DOHH2 (cell line): Measurements from ENCODE around the gene ROBO1.

Experiments
- H3F3A ChIP-seq: fragments of 200-600 bp; sonication (generic), shearing (Covaris generic); 2 replicates; pipeline ENCODE4 v1.6.0; 2016; ENCODE audit warnings: antibody characterized with exemption, mild to moderate bottlenecking; ENCODE audit not compliant: control insufficient read depth, insufficient read depth
- H3K27ac ChIP-seq: fragments of 200-600 bp; sonication (generic); 2 replicates; pipeline ENCODE4 v1.5.1; 2014; ENCODE audit warnings: low read depth, mild to moderate bottlenecking, low read length, moderate library complexity
- H3K27me3 ChIP-seq: fragments of 200-600 bp; sonication (generic); 2 replicates; pipeline ENCODE4 v1.6.1; 2014; ENCODE audit warnings: mild to moderate bottlenecking, low read length, mixed read lengths; ENCODE audit not compliant: control insufficient read depth
- H3K36me3 ChIP-seq: fragments of 200-600 bp; sonication (generic); 2 replicates; pipeline ENCODE4 v1.6.1; 2014; ENCODE audit warnings: mild to moderate bottlenecking, low read length, moderate library complexity, mixed read lengths; ENCODE audit not compliant: control insufficient read depth
- H3K4me1 ChIP-seq: fragments of 200-600 bp; sonication (generic); 2 replicates; pipeline ENCODE4 v1.6.1; 2014; ENCODE audit warnings: mild to moderate bottlenecking, low read length, mixed read lengths; ENCODE audit not compliant: control insufficient read depth
- H3K4me2 ChIP-seq: fragments of 200-600 bp; sonication (generic); 2 replicates; pipeline ENCODE4 v1.6.0; 2014; ENCODE audit warnings: mild to moderate bottlenecking, low read length, moderate library complexity
- H3K4me3 ChIP-seq: fragments of 200-600 bp; sonication (generic); 2 replicates; pipeline ENCODE4 v1.5.1; 2014; ENCODE audit warnings: mild to moderate bottlenecking, low read length, mixed read lengths
- H3K79me2 ChIP-seq: fragments of 200-600 bp; sonication (generic); 2 replicates; pipeline ENCODE4 v1.6.1; 2014; ENCODE audit warnings: mild to moderate bottlenecking, low read length, mixed read lengths; ENCODE audit not compliant: control insufficient read depth
- H3K9me2 ChIP-seq: fragments of 200-600 bp; sonication (generic); replicated peaks from 2 replicates; pipeline ENCODE4 v1.6.1; 2014; ENCODE audit warnings: mild to moderate bottlenecking, low read length, mixed read lengths; ENCODE audit not compliant: control insufficient read depth
- H3K9me3 ChIP-seq: fragments of 200-600 bp; sonication (generic); 2 replicates; pipeline ENCODE4 v1.6.1; 2014; ENCODE audit warnings: antibody characterized with exemption, low read length, mixed read lengths; ENCODE audit not compliant: control insufficient read depth, insufficient read depth
- H4K20me1 ChIP-seq: fragments of 200-600 bp; sonication (generic); 2 replicates; pipeline ENCODE4 v1.6.0; 2014; ENCODE audit warnings: low read depth, mild to moderate bottlenecking, antibody characterized with exemption, low read length, moderate library complexity; ENCODE audit not compliant: control insufficient read depth, insufficient read depth
- CTCF ChIP-seq: fragments of 200-600 bp; sonication (generic); IDR thresholded peaks from one replicate; pipeline ENCODE4 v1.5.1; 2014; ENCODE audit warnings: antibody characterized with exemption, mild to moderate bottlenecking, low read depth, low read length; ENCODE audit not compliant: poor library complexity, severe bottlenecking
- EZH2phosphoT487 ChIP-seq: fragments of 200-600 bp; sonication (generic); IDR thresholded peaks from 2 replicates; pipeline ENCODE4 v1.6.1; 2017; ENCODE audit warnings: borderline replicate concordance, mild to moderate bottlenecking, antibody characterized with exemption, low read length, moderate library complexity, mixed read lengths

Gene ROBO1

GRCh38 chr3:79258479-79258878, 509.3 kb downstream of the ROBO1 start:
- H3K27ac ChIP-seq = no peak overlapping the region
- H3K27me3 ChIP-seq = no peaks in the 10 kb centered on the region
- TF ChIP-seq EZH2phosphoT487 (no peak), CTCF (no peak)
- H4K20me1 ChIP-seq = no peaks in the 10 kb centered on the region
- H3K79me2 ChIP-seq = no peaks in the 10 kb centered on the region
- no peaks in the 10 kb centered on the region for H3F3A ChIP-seq
- H3K4me3 ChIP-seq = no peak overlapping the region
- H3K9me2 ChIP-seq = no peaks in the 10 kb centered on the region
- H3K4me1 ChIP-seq = no peaks in the 10 kb centered on the region
- H3K36me3 ChIP-seq = no peaks in the 10 kb centered on the region
- H3K4me2 ChIP-seq = no peak overlapping the region
- H3K9me3 ChIP-seq = no peaks in the 10 kb centered on the region

- H3K4me2 ChIP-seq = no peak overlapping the region
Observed at GRCh38 chr3:79257791-79258190, 510.0 kb downstream of the ROBO1 start.

GRCh38 chr3:79255702-79256101, 512.1 kb downstream of the ROBO1 start:
- Histone ChIP-seq H3K36me3 (no peaks in the 10 kb centered on the region), H4K20me1 (no peaks in the 10 kb centered on the region), H3K4me3 (no peak overlapping the region), H3K4me2 (no peak overlapping the region), H3K27ac (no peak overlapping the region), H3K79me2 (no peaks in the 10 kb centered on the region), H3K4me1 (no peaks in the 10 kb centered on the region), H3K9me3 (no peaks in the 10 kb centered on the region), H3K27me3 (no peaks in the 10 kb centered on the region), H3K9me2 (no peaks in the 10 kb centered on the region), H3F3A (no peaks in the 10 kb centered on the region)
- TF ChIP-seq EZH2phosphoT487 (no peak), CTCF (no peak)

More at GRCh38 chr3:79257791-79258190, 510.0 kb downstream of the ROBO1 start:
- TF ChIP-seq CTCF (no peak), EZH2phosphoT487 (no peak)
- H3K9me3 ChIP-seq = no peaks in the 10 kb centered on the region
- no peak overlapping the region for H3K27ac ChIP-seq
- H3K4me3 ChIP-seq = no peak overlapping the region
- H4K20me1 ChIP-seq = no peaks in the 10 kb centered on the region
- no peaks in the 10 kb centered on the region for H3F3A ChIP-seq
- H3K9me2 ChIP-seq = no peaks in the 10 kb centered on the region
- H3K4me1 ChIP-seq = no peaks in the 10 kb centered on the region
- H3K27me3 ChIP-seq = no peaks in the 10 kb centered on the region
- H3K36me3 ChIP-seq = no peaks in the 10 kb centered on the region
- no peaks in the 10 kb centered on the region for H3K79me2 ChIP-seq

- no peaks in the 10 kb centered on the region for H3K9me3 ChIP-seq
- no peak overlapping the region for H3K4me3 ChIP-seq
Observed at GRCh38 chr3:79255292-79255691, 512.5 kb downstream of the ROBO1 start.

More at GRCh38 chr3:79255292-79255691, 512.5 kb downstream of the ROBO1 start:
- Histone ChIP-seq H3K9me2 (no peaks in the 10 kb centered on the region), H3K4me2 (no peak overlapping the region), H3K36me3 (no peaks in the 10 kb centered on the region), H3K4me1 (no peaks in the 10 kb centered on the region), H3K27me3 (no peaks in the 10 kb centered on the region), H3K27ac (no peak overlapping the region), H3F3A (no peaks in the 10 kb centered on the region), H3K79me2 (no peaks in the 10 kb centered on the region), H4K20me1 (no peaks in the 10 kb centered on the region)
- TF ChIP-seq CTCF (no peak), EZH2phosphoT487 (no peak)
